HG03565 (cell line): Measurements from ENCODE around the gene MAFG.

Source experiments
- ATAC-seq: cut with Tn5 transposase; IDR thresholded peaks from one replicate; pipeline ENCODE4 v1.9.1; 2021; ENCODE audit warnings: mild to moderate bottlenecking, moderate library complexity; ENCODE audit not compliant: unreplicated experiment

Gene MAFG

GRCh38 chr17:81911277-81911961 lies 16.1 kb downstream of the MAFG start, which contains the start of gene PCYT2:
Gene PCYT2 (minus strand): TSS chr17:81911399. CDS start chr17:81911355, 44 bp downstream.
- ATAC-seq, result peak; percentile 52

GRCh38 chr17:81910840-81911276 lies 16.7 kb downstream of the MAFG start:
- ATAC-seq, result peak; percentile 26

- ATAC-seq, result no peak
Measured at GRCh38 chr17:81909966-81910839, 17.3 kb downstream of the MAFG start.

- ATAC-seq, result no peak
Measured at GRCh38 chr17:81909231-81909630, 18.3 kb downstream of the MAFG start.

GRCh38 chr17:81908793-81909192 lies 18.7 kb downstream of the MAFG start:
- ATAC-seq, result no peak

- no peak for ATAC-seq
Measured at GRCh38 chr17:81907219-81908145, 20.1 kb downstream of the MAFG start.

- ATAC-seq, result no peak
Measured at GRCh38 chr17:81906476-81907218, 20.9 kb downstream of the MAFG start.

- ATAC-seq, result no peak
Measured at GRCh38 chr17:81905993-81906392, 21.5 kb downstream of the MAFG start.

- ATAC-seq, result no peak
Measured at GRCh38 chr17:81905424-81905875, 22.1 kb downstream of the MAFG start.

GRCh38 chr17:81904600-81905423 lies 22.7 kb downstream of the MAFG start:
- ATAC-seq, result no peak

- ATAC-seq, result no peak
Measured at GRCh38 chr17:81903896-81904599, 23.5 kb downstream of the MAFG start.

- no peak for ATAC-seq
Measured at GRCh38 chr17:81903415-81903831, 24.1 kb downstream of the MAFG start.

- ATAC-seq, result no peak
Measured at GRCh38 chr17:81902653-81903414, 24.7 kb downstream of the MAFG start.

GRCh38 chr17:81902023-81902652 lies 25.4 kb downstream of the MAFG start, which contains the start of gene NPB:
Gene NPB (plus strand): TSS chr17:81902238. CDS start chr17:81902278, 40 bp downstream.
- ATAC-seq, result no peak

GRCh38 chr17:81901167-81902022 lies 26.1 kb downstream of the MAFG start:
- no peak for ATAC-seq

GRCh38 chr17:81900181-81900820 lies 27.2 kb downstream of the MAFG start:
- no peak for ATAC-seq
